Activated CD4-positive, alpha-beta T cell treated with anti-CD3 and anti-CD28 coated beads, Interleukin-2, amount 50 U/mL, for 16 hours (primary cell): ENCODE results near the gene AFF3.
"Not testable (repeated sequence)": the region's sequence is repeated elsewhere in the genome, so short reads cannot be mapped to it uniquely, and the experiment has no call there.

Experiments
- DNase-seq: peaks from one replicate; pipeline ENCODE4 v3.0.0-alpha.2; 2020

AFF3 gene

GRCh38 chr2:100142393-100142792 lies at the start of gene AFF3:
TSS of gene AFF3 (minus strand) at chr2:100142590. CDS start at chr2:100104454, 38,136 bp downstream.
- DNase-seq: peak; percentile 83

DNA sequence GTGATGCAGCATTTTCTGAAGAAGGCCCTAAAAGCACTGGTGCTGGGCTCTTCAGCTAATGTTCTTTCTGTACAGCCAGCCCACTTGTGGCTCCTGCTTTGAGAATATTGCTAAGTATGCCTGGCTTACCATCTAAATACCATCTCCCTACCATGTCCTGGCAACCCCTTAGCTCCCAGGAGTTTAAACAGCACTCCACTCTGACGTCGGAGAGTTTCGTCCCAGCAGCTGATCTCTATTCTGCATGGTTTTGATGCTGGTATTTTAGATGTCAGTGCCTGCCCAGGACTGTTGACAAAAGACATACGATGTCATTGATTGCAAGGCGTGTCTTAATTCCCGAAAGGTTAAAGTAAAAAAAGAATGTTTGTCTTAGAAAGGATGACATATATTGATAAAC lies 47.0 kb upstream of the AFF3 start:
- no peak for DNase-seq

- DNase-seq: no peak
These were observed 45.9 kb upstream of the AFF3 start for GRCh38 chr2:100188326-100188725.

DNA sequence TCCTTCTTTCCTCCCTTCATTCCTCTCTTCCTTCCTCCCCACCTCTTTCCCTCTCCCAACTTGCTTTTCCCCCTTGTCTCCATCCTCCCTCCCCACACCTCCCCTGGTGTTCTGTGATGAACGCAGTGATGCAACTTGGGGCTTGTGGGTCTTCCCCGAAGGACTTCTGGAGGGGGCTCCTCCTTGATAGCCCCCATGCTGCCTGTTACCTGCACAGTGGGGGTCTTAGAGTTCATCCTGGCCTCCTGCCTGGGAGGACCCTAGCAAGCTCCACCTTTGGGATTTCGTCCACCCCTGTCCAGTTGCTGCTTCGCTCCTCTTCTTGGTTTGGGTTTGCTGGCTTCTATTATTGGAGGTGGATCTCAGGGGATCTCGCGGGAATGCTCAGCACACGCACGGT lies 43.7 kb upstream of the AFF3 start:
- no peak for DNase-seq

DNA sequence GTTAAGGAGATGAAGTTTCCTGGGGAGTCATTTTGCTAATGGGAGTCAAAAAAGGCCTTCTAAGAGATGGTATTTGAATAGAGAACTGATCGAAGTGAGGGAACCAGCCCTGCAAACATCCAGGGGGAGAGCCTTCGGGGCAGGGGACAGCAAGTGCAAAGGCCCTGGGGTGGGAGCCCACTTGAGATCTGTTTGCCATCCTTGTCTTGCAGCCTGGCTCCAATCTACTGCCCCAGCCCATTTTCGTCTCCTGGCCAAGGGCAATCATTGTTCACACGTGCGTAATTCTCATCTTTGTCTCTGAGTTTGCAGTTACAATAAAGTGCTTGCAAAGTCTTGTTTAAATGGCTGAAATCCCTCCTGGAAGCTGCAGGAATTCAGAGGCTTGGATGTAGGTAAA lies 43.1 kb upstream of the AFF3 start:
- no peak for DNase-seq

DNA sequence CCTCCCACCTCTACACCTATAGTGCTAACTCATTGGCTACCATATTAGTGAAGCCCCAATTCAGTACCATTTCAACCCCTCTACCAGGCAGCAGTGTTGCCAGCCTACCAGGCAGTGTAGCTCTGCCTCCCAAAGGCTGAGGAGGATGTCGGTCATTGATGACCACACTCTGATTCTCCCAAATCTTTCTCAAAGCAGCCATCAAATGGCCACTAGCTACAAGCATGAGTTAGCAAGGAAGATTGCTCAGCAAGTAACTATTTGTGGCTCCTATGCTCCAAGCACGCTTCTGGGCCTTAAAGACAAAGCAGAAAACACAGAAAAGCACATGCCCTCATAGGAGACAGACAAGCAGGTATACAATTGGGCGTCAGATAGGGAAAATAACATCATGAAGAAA lies 42.7 kb upstream of the AFF3 start:
- DNase-seq: no peak

DNA sequence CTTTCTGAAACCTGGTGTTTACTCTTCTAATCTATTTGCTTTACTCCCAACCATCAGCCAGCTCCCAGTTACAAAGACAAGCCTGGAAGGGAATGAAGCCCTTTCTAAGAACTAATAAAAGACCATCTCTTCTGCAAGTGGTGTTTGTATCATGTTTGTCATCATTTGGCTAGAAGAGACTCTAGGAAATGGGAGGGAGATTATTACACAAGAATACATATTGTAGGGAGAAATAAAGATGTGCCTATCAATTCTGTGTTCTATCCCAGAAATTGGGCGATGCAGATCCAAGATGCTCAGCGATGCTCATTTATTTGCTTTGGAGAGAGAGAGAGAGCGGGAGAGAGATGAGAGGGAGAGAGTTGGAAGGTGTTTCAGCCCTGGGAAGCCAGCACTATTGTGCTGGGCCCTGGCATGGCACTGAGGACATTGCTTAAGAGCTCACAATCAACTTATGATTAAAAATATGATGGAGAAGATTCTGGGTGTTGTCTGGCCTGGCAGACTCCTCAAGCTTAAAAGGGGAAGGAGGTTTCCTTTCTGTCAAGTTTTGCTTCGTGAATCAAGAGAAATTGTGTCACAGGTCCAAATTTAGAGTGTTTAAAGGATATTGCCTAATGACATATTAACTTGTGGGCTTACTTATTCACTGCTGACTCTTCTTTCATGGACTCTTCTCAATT lies 41.8 kb upstream of the AFF3 start:
- no peak for DNase-seq

DNA sequence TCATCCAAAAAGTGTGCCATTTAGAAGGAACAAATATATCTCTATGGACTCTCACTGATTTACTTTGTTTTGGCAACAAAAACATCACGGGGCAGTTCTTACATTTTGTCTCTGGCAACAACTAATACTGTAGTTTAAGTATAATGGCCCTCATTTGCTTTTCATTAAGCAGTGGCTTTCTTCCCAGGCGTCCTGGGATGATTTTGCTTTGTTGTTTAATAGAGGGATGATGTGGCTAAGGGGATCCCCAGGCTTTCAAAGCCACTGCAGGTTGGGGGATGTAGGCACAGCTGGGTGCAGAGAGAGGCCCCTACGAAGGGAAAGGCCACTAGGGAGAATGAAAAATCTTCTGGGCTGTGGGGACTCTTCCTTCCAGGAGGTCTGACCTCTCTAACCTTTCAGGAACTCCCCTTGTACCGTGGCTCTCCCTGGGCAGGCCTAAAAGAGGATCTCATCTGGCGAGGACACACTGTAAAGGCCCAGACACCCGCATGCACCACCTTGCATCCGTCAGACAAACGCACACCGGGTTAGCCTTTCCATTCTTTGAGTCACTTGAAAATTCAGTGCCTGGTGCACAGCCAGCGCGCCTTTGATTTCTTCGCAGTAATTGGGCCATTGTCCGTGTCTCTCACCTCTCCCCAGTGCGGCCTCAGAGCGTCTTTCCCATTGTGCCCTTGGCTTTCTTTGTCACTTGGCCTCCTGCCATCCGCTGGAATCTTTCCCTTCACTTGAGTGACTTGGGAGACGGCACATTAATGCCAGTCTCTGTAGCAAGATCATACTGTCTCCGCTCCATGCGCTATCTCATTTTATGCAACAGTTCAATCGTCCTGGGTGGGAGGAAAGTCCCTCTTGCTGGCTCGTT lies 40.3 kb upstream of the AFF3 start:
- no peak for DNase-seq

DNA sequence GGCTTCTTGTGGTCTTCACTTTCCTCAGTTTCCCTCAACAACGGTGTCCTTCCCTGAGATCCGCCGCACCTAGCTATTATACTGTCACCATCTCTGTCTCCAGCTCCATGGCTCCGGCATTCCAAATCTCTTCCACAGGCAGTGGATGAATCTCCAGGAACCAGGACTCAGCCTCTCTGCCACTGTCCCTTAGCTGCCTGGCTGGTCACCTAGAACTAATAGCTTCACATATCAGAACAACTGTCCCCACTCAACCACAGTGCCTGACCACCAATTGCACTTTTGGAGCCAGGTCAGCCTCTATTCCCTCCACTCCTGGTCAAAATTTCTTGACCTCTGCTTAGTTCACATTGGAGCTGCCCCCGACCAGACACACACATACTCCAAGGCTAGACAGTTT lies 38.1 kb upstream of the AFF3 start:
- DNase-seq: no peak

DNA sequence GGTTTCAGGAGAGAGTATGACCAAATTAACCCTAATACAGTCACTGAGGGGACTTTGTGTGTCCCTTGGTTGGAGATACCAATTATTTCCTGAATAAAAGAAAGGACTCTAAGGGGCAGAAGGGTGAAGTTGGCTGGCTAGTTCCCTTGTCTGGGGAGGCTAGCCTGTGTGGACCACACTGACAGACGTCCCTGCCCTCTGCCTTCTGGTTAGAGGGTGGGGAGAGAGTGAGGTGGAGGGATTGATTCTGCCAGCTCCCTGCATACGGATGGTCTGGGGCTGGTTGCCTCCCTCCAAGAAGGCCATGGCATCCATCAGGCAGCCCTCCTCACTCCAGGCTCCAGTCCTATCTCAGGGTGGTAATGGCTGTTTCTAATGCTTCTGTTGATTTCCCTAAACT lies 37.4 kb upstream of the AFF3 start:
- DNase-seq: no peak

GRCh38 chr2:100178864-100179263 lies 36.5 kb upstream of the AFF3 start:
- DNase-seq: no peak

GRCh38 chr2:100178085-100178788 lies 35.8 kb upstream of the AFF3 start:
- peak; percentile 42 for DNase-seq

DNA sequence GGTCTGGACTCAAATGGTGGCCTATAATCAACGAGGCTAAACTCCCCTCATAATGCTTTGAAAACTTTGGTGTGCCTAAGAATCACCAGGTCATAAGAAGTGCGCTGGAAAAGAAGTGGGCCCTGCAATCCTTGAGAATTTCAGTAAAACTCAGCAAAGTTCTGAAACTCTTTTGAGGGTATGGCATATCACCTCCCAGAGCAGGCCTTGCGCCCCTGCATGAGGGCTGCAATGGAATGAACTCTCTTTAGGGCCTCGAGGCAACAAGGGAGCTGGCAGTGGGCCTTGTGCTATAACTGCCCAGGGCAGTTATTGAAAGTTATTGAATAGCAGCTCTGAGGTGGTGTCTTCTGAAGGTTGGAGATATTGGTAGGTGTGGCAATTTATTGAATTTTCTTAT lies 34.5 kb upstream of the AFF3 start:
- no peak for DNase-seq

- no peak for DNase-seq
These were observed 31.6 kb upstream of the AFF3 start for GRCh38 chr2:100174026-100174431.

GRCh38 chr2:100166701-100167100 lies 24.3 kb upstream of the AFF3 start:
- DNase-seq: no peak

DNA sequence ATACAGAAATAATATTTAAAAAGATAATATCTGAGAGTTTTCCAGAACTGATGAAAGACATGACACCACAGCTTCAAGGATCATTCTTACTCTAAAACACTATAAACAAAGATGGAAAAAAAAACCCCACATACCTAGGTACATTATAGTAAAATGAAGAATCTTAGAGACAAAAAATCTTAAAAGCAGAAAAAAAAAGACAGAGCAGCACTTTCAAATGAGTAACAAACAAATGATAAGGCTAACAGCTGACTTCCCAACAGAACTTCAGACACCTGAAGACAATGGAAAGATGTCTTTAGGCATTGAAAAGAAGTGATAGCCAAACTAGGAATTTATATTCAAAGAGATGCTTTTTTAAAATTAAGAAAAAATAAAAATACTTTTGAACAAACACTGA lies 21.2 kb upstream of the AFF3 start:
- no peak for DNase-seq

- DNase-seq: no peak
These were observed 19.7 kb upstream of the AFF3 start for GRCh38 chr2:100161945-100162620.

GRCh38 chr2:100160396-100160795 lies 18.0 kb upstream of the AFF3 start:
- no peak for DNase-seq

GRCh38 chr2:100151832-100152231 lies 9.4 kb upstream of the AFF3 start:
- not testable (repeated sequence) for DNase-seq

DNA sequence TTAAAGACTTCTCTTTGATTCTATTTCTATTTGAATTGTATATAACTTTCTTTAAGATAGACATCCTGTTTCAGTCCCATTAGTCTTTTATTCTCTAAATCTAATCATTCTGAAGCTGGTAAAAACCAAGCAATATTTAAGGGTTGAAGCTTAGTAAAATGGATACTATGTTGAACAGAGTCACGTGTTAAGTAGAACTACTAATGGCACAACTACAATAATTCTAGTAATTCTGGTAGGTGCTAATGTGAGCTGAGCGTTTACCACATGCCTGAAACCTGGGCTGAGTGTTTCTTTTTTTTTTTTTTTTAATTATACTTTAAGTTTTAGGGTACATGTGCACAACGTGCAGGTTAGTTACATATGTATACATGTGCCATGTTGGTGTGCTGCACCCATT lies 8.9 kb upstream of the AFF3 start:
- DNase-seq: no peak

DNA sequence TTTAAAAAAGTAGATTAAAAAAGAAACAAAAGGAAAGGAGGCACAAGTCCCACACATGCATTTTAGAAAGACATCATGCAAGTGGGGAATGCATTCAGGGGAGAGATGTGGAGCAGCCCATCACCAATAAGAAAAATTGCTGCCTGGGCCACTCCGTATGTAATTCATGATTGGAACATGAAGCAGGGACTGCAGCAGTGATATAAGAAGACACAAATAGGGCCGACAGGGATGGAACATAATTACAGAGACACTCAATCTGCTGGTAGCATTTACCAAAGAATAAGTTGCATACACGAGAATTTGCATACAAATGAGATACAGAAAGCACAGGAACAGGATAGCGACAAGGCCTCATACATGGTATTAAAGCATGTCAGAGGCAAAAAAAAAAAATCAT lies 6.5 kb upstream of the AFF3 start:
- DNase-seq: no peak

DNA sequence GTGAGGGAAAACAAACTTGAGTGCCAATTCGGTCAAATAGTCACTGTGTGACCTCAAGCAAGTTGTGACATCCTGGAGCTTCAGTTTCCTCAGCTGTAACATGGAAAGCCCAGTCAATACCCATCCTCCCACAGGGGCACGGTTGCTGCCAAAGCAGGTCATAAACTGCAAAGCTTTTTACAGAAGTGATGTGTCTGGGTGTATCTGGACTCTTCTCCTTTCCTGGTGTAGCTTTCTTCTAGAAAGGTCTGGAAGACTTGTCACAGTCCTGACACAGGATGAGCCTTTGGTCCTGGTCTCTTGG lies 4.2 kb upstream of the AFF3 start:
- no peak for DNase-seq

DNA sequence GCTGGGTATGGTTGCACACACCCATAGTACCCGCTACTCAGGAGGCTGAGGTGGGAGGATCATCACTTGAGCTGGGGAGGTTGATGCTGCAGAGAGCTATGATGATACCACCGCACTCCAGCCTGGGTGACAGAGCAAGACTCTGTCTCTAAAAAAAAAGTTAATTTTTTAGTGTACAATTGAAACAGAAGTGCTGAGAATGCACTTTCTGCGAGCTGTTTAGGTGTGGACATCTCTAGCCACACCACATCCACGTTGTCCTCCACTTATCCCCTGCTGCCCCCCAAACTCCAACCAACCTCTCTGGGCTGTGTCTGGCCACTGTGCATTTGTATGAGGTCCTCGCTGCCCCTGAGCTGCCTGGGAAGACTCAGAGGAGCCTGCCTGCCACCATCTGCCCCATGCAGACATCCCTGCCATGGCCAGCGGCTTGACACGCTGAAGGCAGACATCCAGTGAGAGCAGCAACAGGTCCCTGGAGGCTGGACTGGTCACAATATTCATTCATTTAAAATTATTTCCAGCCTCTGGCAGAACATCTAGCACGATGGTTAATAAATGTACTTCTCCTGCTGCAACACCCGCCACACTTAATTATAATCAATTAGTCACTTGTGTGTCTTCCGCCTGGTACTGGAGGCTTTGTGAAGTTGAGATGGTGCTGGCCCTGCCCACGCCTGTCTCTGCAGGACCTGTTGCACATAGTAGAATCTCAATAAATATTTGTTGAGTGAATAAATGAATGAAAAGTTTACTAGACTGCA lies 3.7 kb upstream of the AFF3 start:
- no peak for DNase-seq
